Lower leg skin (tissue), 4 donors: Measurements from ENCODE around the gene KIAA0930. TPM values are rescaled to one million over a fixed set of nuclear protein-coding genes. Genes with fewer than 3 reads are reported as not detected.
"Not testable (repeated sequence)": the region's sequence is repeated elsewhere in the genome, so short reads cannot be mapped to it uniquely, and the experiment has no call there.

ENCODE experiments used
- DNase-seq, 2 donors: peaks; one replicate each; pipeline ENCODE4 v3.0.0-alpha.2; 2019; ENCODE audit warnings: low spot score in 2 of 2
- H3K4me3 ChIP-seq: fragments of 200-600 bp; sonication (generic); 2 replicates; pipeline ENCODE4 v1.5.1; 2017; ENCODE audit warnings: mild to moderate bottlenecking, low read depth; ENCODE audit not compliant: poor library complexity, severe bottlenecking
- CTCF ChIP-seq, 3 donors: fragments of 450-650 bp; IDR thresholded peaks; one replicate each; pipeline ENCODE4 v1.5.1; 2016; ENCODE audit warnings: antibody characterized with exemption in 3 of 3, mild to moderate bottlenecking in 3 of 3, moderate library complexity in 2 of 3
- POLR2A ChIP-seq, 2 donors: fragments of 450-650 bp; IDR thresholded peaks; one replicate each; pipeline ENCODE4 v1.6.1; 2016 to 2017; ENCODE audit warnings: antibody characterized with exemption in 2 of 2, mild to moderate bottlenecking in 1 of 2, moderate library complexity in 1 of 2
- WGBS, 2 donors: methylation state at CpG; one replicate each; pipeline ENCODE4 v1.1.5; 2018; 5-methylcytosine and 5-hydroxymethylcytosine counted together
- intact Hi-C: fragments of 100-400 bp; cut with DNase I; formaldehyde crosslinking; loops from one replicate; pipeline ENCODE4 v1.15.0; 2023; ENCODE audit warnings: low total_unique reads
- total RNA-seq, 4 donors: library from RNA; depleted of rRNA; stranded (reverse); fragments of >200 nt; gene quantifications; one replicate each; pipeline ENCODE4 v1.1.0, GENCODE V29; 2016

The KIAA0930 gene
- total RNA-seq, 4 donors from 2014 or later, result 47.6 to 143 (median 96.8) TPM

- no peak overlapping the region for H3K4me3 ChIP-seq
- WGBS, 2 donors, result 72 to 77% methylated on average over 10 of the region's 10 CpGs
- intact Hi-C loops, result no loop called here
- TF ChIP-seq CTCF (IDR thresholded peaks at IDR 0.05) (no peak), POLR2A (IDR thresholded peaks at IDR 0.05) (no peak)
- DNase-seq, result no peak
These were observed 19.2 kb upstream of the KIAA0930 start for GRCh38 chr22:45259754-45260394.

- H3K4me3 ChIP-seq, intact Hi-C loops: not testable (repeated sequence)
These were observed 17.2 kb upstream of the KIAA0930 start for GRCh38 chr22:45257941-45258340.

GRCh38 chr22:45254789-45255278 lies 14.1 kb upstream of the KIAA0930 start:
- intact Hi-C loops, result no loop called here
- no peak overlapping the region for H3K4me3 ChIP-seq
- WGBS, 2 donors, result 91 to 93% methylated on average over 6 of the region's 6 CpGs
- no peak for DNase-seq
- no peak for TF ChIP-seq POLR2A (IDR thresholded peaks at IDR 0.05)
- no peak for TF ChIP-seq CTCF (IDR thresholded peaks at IDR 0.05)

More at GRCh38 chr22:45257941-45258340, 17.2 kb upstream of the KIAA0930 start:
- not testable (repeated sequence) for DNase-seq
- WGBS, 2 donors, result 86 to 96% methylated on average over 4 of the region's 4 CpGs

- intact Hi-C loops, result no loop called here
- 89 to 90% methylated on average over 7 of the region's 7 CpGs for WGBS, 2 donors
- DNase-seq, result no peak
- no peak overlapping the region for H3K4me3 ChIP-seq
- TF ChIP-seq POLR2A (IDR thresholded peaks at IDR 0.05) (no peak), CTCF (IDR thresholded peaks at IDR 0.05) (no peak)
These were observed 13.7 kb upstream of the KIAA0930 start for GRCh38 chr22:45254388-45254787.

GRCh38 chr22:45253039-45253641 lies 12.4 kb upstream of the KIAA0930 start:
- WGBS, 2 donors, result 88 to 89% methylated on average over 10 of the region's 10 CpGs
- intact Hi-C loops, result no loop called here
- TF ChIP-seq POLR2A (IDR thresholded peaks at IDR 0.05), result no peak
- no peak for DNase-seq
- H3K4me3 ChIP-seq, result no peak overlapping the region

- intact Hi-C loops, result no loop called here
These were observed 11.1 kb upstream of the KIAA0930 start for GRCh38 chr22:45251825-45252224.

More at GRCh38 chr22:45251825-45252224, 11.1 kb upstream of the KIAA0930 start:
- DNase-seq, result no peak
- no peak overlapping the region for H3K4me3 ChIP-seq
- WGBS, 2 donors, result 77 to 86% methylated on average over 8 of the region's 8 CpGs
- TF ChIP-seq CTCF (IDR thresholded peaks at IDR 0.05) (no peak), POLR2A (IDR thresholded peaks at IDR 0.05) (no peak)
